Stomach (tissue), 9 donors: ENCODE measurements around the gene PRELID1. TPM values are rescaled to one million over a fixed set of nuclear protein-coding genes. Genes with fewer than 3 reads are reported as not detected.

Source experiments
- DNase-seq, 2 donors: peaks; one replicate each; pipeline versions ENCODE4 v3.0.0 to v3.0.0-alpha.2; 2013 to 2019
- H3K27ac ChIP-seq, 5 donors: fragments of 200-600 bp in 4 of 5; sonication (generic) in 4 of 5; one replicate each; pipeline ENCODE4 v1.5.1; 2013 to 2019; ENCODE audit warnings: mild to moderate bottlenecking in 1 of 5, moderate library complexity in 1 of 5
- H3K27me3 ChIP-seq, 3 donors: fragments of 200-600 bp; sonication (generic); one replicate each; pipeline ENCODE4 v1.5.1; 2017 to 2019; ENCODE audit warnings: mixed run types in 1 of 3
- H3K36me3 ChIP-seq, 4 donors: fragments of 200-600 bp; sonication (generic); 1 replicate in 3 of 4; 2 replicates in 1 of 4; pipeline ENCODE4 v1.5.1; 2016 to 2019
- H3K4me1 ChIP-seq, 4 donors: fragments of 200-600 bp; sonication (generic); one replicate each; pipeline ENCODE4 v1.5.1; 2016 to 2019
- H3K4me3 ChIP-seq, 4 donors: fragments of 200-600 bp; sonication (generic) in 3 of 4; one replicate each; pipeline ENCODE4 v1.5.1; 2016 to 2019; ENCODE audit warnings: mild to moderate bottlenecking in 1 of 4
- H3K9me3 ChIP-seq, 4 donors: fragments of 200-600 bp; sonication (generic); one replicate each; pipeline ENCODE4 v1.5.1; 2016 to 2019
- EP300 ChIP-seq: sonication (generic); formaldehyde crosslinking; IDR thresholded peaks from one replicate; pipeline ENCODE4 v1.6.1; 2017; ENCODE audit warnings: antibody characterized with exemption
- POLR2A ChIP-seq, 4 donors: fragments of 450-650 bp; IDR thresholded peaks; one replicate each; pipeline ENCODE4 v1.6.1; 2016; ENCODE audit warnings: antibody characterized with exemption in 4 of 4, control low read depth in 2 of 4, mild to moderate bottlenecking in 1 of 4, moderate library complexity in 1 of 4
- POLR2AphosphoS5 ChIP-seq, 3 donors: sonication (generic); formaldehyde crosslinking; IDR thresholded peaks; one replicate each; pipeline ENCODE4 v1.6.1; 2016; ENCODE audit warnings: antibody characterized with exemption in 3 of 3
- WGBS, 5 donors: extraction: QIAGEN DNeasy Blood & Tissue Kit in 3 of 5; methylation state at CpG; one replicate each; pipeline versions ENCODE4 v1.1.5 to v1.1.7; 2013 to 2018; 5-methylcytosine and 5-hydroxymethylcytosine counted together
- intact Hi-C: fragments of 100-400 bp; cut with DNase I; formaldehyde crosslinking; loops from one replicate; pipeline ENCODE4 v1.15.1; 2023; ENCODE audit warnings: low total_unique reads
- polyA plus RNA-seq, 3 donors: library from polyadenylated mRNA; stranded (reverse); fragments of 200-250 nt; gene quantifications; one replicate each; pipeline ENCODE4 v1.2.3, GENCODE V29; 2013
- total RNA-seq, 5 donors: library from RNA; depleted of rRNA; stranded (reverse); fragments of >200 nt; gene quantifications; one replicate each; pipeline versions ENCODE4 v1.1.0 to v1.2.3, GENCODE V29; 2014 to 2016
- TF ChIP-seq, protein P1 (sequence below), 7 experiments: fragments of 450-650 bp in 4 of 7; fragments of 200-600 bp in 3 of 7; sonication (generic) in 3 of 7; IDR thresholded peaks; one replicate each; pipeline ENCODE4 v1.5.1; 2016 to 2019; ENCODE audit warnings: antibody characterized with exemption in 7 of 7, control low read depth in 2 of 7, mild to moderate bottlenecking in 1 of 7
- donor health status: healthy with polysubstance abuse.
- donor health status: Bipolar disorder and iron deficiency.
- donor health status: healthy.

PRELID1 gene
- total and polyA plus RNA-seq, 8 donors = 82.4 to 201 (median 135) TPM

DNA sequence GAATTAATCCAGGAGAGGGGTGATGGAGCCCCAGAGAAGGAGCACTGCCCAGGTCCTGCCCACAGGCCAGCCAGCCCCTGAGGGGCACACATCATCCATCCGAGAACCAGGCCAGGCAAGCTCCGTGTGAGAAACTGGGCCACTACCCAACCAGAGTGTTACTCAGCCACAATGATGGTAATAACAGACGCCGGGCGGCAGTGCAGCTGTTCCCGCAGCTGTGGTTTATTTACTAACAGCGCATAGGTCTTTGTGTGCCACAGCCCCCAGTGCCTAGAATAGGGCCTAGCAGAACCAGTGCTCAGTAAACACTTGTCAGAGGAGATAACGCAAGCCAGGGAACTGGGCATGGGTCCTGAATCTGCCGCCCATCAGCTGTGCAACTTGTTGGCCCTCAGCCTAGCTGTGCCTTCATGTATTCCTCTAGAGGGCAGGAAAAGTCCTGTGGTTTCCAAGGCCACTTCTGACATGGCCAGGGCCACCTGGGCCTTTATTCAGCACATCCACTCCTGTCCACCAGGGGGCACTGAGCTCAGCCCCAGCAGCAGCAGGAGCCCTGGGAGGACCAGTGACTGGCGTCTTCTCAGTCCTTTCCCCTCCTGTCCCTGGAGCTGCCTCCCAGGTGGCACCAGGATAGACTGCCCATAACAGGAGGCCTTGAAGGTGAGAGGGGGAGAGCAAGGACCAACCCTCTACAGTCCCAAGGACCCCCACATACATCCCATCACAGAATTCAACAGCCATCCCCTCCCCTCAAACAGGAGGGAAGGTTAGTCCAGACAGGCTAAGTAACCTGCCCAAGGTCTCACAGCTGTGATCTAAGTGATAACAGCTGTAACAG lies 6.0 kb downstream of the PRELID1 start:
- WGBS, 5 donors = 49 to 77% (median 63%) methylated on average over 8 to 10 of the region's 10 CpGs
- H3K9me3 ChIP-seq = no peaks in the 10 kb centered on the region
- H3K27me3 ChIP-seq = no peaks in the 10 kb centered on the region
- intact Hi-C loops = no loop called here
- H3K4me1 ChIP-seq = peaks cover 38 to 84% (median 60%) of the 10 kb centered on the region in 4 donors
- H3K4me3 ChIP-seq = peak overlapping the region in 1 of 4 donors; percentile 73
- TF ChIP-seq, protein P1, sequence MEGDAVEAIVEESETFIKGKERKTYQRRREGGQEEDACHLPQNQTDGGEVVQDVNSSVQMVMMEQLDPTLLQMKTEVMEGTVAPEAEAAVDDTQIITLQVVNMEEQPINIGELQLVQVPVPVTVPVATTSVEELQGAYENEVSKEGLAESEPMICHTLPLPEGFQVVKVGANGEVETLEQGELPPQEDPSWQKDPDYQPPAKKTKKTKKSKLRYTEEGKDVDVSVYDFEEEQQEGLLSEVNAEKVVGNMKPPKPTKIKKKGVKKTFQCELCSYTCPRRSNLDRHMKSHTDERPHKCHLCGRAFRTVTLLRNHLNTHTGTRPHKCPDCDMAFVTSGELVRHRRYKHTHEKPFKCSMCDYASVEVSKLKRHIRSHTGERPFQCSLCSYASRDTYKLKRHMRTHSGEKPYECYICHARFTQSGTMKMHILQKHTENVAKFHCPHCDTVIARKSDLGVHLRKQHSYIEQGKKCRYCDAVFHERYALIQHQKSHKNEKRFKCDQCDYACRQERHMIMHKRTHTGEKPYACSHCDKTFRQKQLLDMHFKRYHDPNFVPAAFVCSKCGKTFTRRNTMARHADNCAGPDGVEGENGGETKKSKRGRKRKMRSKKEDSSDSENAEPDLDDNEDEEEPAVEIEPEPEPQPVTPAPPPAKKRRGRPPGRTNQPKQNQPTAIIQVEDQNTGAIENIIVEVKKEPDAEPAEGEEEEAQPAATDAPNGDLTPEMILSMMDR (IDR thresholded peaks at IDR 0.05) = peak in 5 of 7 experiments; percentile 59 to 84 (median 77)
- TF ChIP-seq POLR2A (IDR thresholded peaks at IDR 0.05) = no peak
- H3K36me3 ChIP-seq = peaks cover 23 to 35% (median 30%) of the 10 kb centered on the region in 4 donors
- peak; percentile 78 to 86 for DNase-seq
- H3K27ac ChIP-seq = peak overlapping the region in 2 of 5 donors; percentile 40 to 88

DNA sequence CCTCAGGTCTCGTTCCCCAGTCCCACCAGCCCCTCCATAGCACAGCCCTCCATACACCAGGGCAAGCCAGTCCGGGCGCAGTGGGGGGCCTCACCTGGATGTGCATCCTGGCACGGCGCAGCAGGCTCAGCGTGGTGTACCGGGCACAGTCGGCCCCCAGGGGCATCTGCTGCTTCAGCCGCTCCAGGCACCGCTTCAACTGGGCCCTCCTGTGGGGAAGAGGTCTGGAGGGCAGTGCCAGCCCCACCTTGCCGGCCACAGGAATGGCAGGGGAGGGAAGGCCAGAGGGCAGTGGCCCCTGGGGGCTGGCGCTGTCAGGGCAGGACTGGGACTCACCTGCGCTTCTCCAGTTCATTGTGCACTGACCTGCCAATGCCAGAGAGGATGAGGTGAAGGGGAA lies 6.7 kb downstream of the PRELID1 start:
- Histone ChIP-seq H3K27ac (peak overlapping the region in 2 of 5 donors; percentile 40 to 88), H3K27me3 (no peaks in the 10 kb centered on the region), H3K36me3 (peaks cover 22 to 28% (median 25%) of the 10 kb centered on the region in 4 donors), H3K4me1 (peaks cover 31 to 77% (median 52%) of the 10 kb centered on the region in 4 donors), H3K4me3 (peak overlapping the region in 1 of 4 donors; percentile 73), H3K9me3 (no peaks in the 10 kb centered on the region)
- no peak for DNase-seq
- intact Hi-C loops = no loop called here
- no peak for TF ChIP-seq POLR2A (IDR thresholded peaks at IDR 0.05)
- no peak for TF ChIP-seq POLR2AphosphoS5 (IDR thresholded peaks at IDR 0.05)
- TF ChIP-seq, protein P1 (IDR thresholded peaks at IDR 0.05) = no peak
- no peak for TF ChIP-seq EP300
- 87 to 93% (median 92%) methylated on average over 10 to 13 of the region's 13 CpGs for WGBS, 5 donors

DNA sequence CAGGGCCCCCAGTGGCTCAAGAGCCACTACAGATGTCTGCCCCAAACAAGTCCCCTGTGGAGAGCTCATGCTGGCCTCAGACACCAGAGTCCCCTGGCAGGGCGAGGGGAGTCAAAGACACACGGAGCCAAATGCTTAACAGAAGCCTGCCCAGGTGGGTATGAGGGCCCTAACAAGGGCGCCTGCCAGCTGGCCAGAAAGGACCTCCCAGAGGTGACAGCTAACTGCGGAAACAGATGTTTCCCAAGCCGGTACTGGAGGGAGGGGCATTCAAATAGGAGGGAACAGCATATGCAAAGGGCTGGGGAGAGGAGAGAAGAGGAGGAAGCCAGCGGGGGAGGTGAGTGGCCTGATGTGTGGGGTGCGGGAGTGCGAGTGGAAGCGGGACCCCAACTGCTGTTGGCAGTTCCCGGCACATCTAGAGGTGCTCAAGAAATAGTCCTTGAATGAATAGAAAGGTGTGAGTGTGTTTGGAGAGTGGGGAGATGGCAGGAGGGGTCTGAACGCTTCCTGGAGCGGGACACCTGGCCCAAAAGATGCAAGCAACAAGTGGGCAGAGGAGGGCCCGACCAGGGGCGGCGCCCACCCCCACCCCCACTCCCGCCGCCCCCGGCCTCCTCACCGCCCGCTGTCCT lies 7.3 kb downstream of the PRELID1 start:
- peak in 1 of 2 donors; percentile 70 for DNase-seq
- WGBS, 5 donors = 16 to 29% (median 18%) methylated on average over 15 to 20 of the region's 20 CpGs
- peak overlapping the region; percentile 46 to 73 (median 62) for H3K4me3 ChIP-seq
- intact Hi-C loops = no loop called here
- H3K4me1 ChIP-seq = peaks cover 25 to 71% (median 47%) of the 10 kb centered on the region in 4 donors
- no peak for TF ChIP-seq POLR2AphosphoS5 (IDR thresholded peaks at IDR 0.05)
- no peaks in the 10 kb centered on the region for H3K27me3 ChIP-seq
- peaks cover 17 to 22% (median 20%) of the 10 kb centered on the region in 4 donors for H3K36me3 ChIP-seq
- H3K9me3 ChIP-seq = no peaks in the 10 kb centered on the region
- H3K27ac ChIP-seq = peak overlapping the region in 3 of 5 donors; percentile 40 to 88 (median 68)

DNA sequence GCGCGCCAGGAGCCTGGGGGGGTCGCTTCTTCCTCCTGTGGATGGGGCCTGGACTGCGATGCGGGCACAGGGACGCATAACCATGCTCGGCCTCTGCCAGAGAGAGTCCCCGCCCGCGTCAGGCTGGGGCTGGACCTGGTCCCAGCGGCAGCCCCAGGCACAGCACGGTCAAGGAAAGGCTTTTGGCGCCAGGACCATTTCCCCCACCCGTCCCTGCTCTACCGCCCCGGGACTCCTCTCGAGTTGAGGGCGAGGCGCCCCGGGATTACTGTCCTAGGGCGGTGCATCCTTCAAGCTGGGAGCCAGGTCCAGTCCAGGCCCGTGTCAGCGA lies 7.8 kb downstream of the PRELID1 start:
- peaks cover 24 to 66% (median 46%) of the 10 kb centered on the region in 4 donors for H3K4me1 ChIP-seq
- DNase-seq = peak in 1 of 2 donors; percentile 51
- H3K27me3 ChIP-seq = no peaks in the 10 kb centered on the region
- peaks cover 13 to 17% (median 15%) of the 10 kb centered on the region in 4 donors for H3K36me3 ChIP-seq
- H3K27ac ChIP-seq = peak overlapping the region in 3 of 5 donors; percentile 7 to 78 (median 68)
- TF ChIP-seq POLR2AphosphoS5 (IDR thresholded peaks at IDR 0.05) = no peak
- TF ChIP-seq EP300 = no peak
- no peak for TF ChIP-seq POLR2A (IDR thresholded peaks at IDR 0.05)
- TF ChIP-seq, protein P1 (IDR thresholded peaks at IDR 0.05) = no peak
- intact Hi-C loops = no loop called here
- H3K9me3 ChIP-seq = no peaks in the 10 kb centered on the region
- 0 to 2% (median 1%) methylated on average over 8 to 23 of the region's 23 CpGs; no CpG with 5 or more reads in 1 of the 5 donors for WGBS, 5 donors
- peak overlapping the region; percentile 46 to 73 (median 62) for H3K4me3 ChIP-seq
